Activated T-helper 2 cell treated with anti-CD3 and anti-CD28 coated beads, Interferon-gamma antibody, Interleukin-2, Interleukin-4, amounts not matched to agents 10 μg/mL and 5 μg/mL and 100 μg/mL, durations not matched to agents 14 hours and 24 hours and 36 hours (primary cell): Measurements from ENCODE around the gene CHAC1. TPM values are rescaled to one million over a fixed set of nuclear protein-coding genes. Genes with fewer than 3 reads are reported as not detected.

Experiments
- DNase-seq: peaks from one replicate; pipeline ENCODE4 v3.0.0; 2021; ENCODE audit warnings: low spot score
- H3K27ac Mint-ChIP-seq: one replicate; pipeline ENCODE4 v1.8.0; 2021; ENCODE audit warnings: mixed read lengths
- H3K27me3 Mint-ChIP-seq: one replicate; pipeline ENCODE4 v1.8.0; 2021; ENCODE audit warnings: low read depth, mixed read lengths
- H3K36me3 Mint-ChIP-seq: one replicate; pipeline ENCODE4 v1.8.0; 2021; ENCODE audit warnings: low read depth, mixed read lengths
- H3K4me1 Mint-ChIP-seq: one replicate; pipeline ENCODE4 v1.8.0; 2021; ENCODE audit warnings: low read depth, mixed read lengths
- H3K4me3 Mint-ChIP-seq: one replicate; pipeline ENCODE4 v1.8.0; 2021; ENCODE audit warnings: low read depth, mild to moderate bottlenecking, moderate library complexity, mixed read lengths
- H3K9me3 Mint-ChIP-seq: one replicate; pipeline ENCODE4 v1.8.0; 2021; ENCODE audit warnings: mixed read lengths
- intact Hi-C: fragments of 100-400 bp; cut with micrococcal nuclease; formaldehyde crosslinking; loops from one replicate; pipeline ENCODE4 v1.15.1; 2023
- total RNA-seq: library from RNA; stranded (reverse); gene quantifications from 2 replicates; pipeline ENCODE4 v1.2.3, GENCODE V29; 2022

Gene CHAC1
- total RNA-seq, 1 donor from 2014 or later = 3.6 TPM

DNA sequence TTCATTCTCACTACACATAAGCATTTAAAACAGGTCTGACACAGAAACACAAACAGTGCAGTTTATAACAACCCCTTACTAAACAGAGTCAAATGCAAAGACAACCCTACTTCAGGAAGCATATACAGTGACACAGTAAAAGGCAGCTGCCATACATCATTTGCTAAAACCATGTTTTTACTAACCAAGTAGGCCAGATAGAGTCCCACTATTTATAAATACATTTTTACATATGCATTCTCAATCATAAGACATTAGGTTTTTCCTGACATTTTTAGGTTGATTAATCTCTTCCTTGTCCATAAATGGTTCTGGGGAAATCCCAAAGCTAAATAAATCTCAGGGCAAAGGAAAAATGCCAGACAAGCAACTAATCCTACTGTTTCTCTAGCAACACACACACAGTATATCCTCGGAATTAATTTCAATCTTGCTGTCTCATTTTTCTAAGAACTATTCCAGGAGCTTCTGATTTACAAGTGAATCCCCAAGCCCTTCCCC is 39.0 kb downstream of the CHAC1 start:
- DNase-seq = no peak
- H3K9me3 Mint-ChIP-seq = no peaks in the 10 kb centered on the region
- H3K27ac Mint-ChIP-seq = no peak overlapping the region
- peaks cover 66% of the 10 kb centered on the region for H3K36me3 Mint-ChIP-seq
- intact Hi-C loops = no loop called here
- H3K4me3 Mint-ChIP-seq = no peak overlapping the region
- H3K4me1 Mint-ChIP-seq = peaks cover 26% of the 10 kb centered on the region
- no peaks in the 10 kb centered on the region for H3K27me3 Mint-ChIP-seq

DNA sequence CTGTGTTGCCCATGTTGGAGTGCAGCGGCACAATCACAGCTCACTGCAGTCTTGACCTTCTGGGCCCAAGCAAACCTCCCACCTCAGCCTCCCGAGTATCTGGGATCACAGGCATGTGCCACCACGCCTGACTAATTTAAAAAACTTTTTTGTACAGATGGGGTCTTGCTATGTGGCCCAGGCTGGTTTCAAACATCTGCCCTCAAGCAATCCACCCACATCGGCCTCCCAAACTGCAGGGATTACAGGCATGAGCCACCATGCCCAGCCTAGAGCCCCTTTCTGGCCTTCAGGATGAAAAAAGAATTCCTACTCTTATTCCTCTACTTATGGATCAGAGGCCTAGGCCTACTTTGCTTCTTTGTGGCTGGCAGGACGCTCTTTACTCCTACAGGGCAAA is 39.6 kb downstream of the CHAC1 start:
- Mint-ChIP-seq H3K27ac (no peak overlapping the region), H3K9me3 (no peaks in the 10 kb centered on the region), H3K36me3 (peaks cover 64% of the 10 kb centered on the region), H3K4me1 (peaks cover 26% of the 10 kb centered on the region), H3K27me3 (no peaks in the 10 kb centered on the region), H3K4me3 (no peak overlapping the region)
- no peak for DNase-seq
- intact Hi-C loops = no loop called here

DNA sequence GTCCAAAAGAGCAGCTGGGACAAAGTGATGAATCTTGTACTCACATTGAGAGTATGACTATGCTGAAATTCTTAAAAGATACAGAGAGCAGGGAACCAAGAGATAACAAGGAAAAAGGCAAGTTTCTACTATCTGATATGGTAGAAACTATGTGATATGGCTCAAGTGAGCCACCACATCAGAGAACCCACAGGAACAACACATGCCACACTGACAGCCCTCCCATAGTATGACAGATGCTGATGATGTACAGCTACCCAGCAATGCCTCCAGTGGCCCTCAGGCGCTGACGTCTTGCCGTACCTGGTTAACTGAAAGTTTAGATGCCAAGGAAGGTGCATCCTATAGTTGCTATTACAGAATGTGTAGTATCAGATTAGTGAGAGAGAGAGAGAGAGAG is 42.4 kb downstream of the CHAC1 start:
- Mint-ChIP-seq H3K4me1 (peaks cover 18% of the 10 kb centered on the region), H3K27ac (no peak overlapping the region), H3K4me3 (no peak overlapping the region), H3K36me3 (peaks cover 57% of the 10 kb centered on the region), H3K27me3 (no peaks in the 10 kb centered on the region), H3K9me3 (no peaks in the 10 kb centered on the region)
- no peak for DNase-seq
- intact Hi-C loops = no loop called here

DNA sequence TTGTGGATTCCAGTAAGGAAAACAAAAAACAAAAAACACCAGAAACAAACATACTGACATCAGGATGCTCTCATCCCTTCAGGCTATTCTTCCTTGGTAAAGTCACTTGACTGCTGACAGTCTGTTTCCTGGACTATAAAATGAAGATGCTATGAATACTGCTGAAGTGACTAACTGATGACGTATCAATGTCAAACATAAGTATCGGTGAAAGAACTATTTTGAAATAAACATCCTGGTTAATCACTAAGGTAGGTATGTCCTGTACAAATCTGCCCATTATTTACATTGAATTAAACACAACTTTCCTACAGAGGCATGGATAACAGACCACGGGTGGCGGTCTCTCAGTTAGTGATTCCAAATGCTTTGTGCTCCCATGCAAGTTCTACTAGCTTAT is 45.9 kb downstream of the CHAC1 start:
- no peak overlapping the region for H3K4me3 Mint-ChIP-seq
- H3K27ac Mint-ChIP-seq = no peak overlapping the region
- peaks cover 45% of the 10 kb centered on the region for H3K36me3 Mint-ChIP-seq
- peaks cover 9% of the 10 kb centered on the region for H3K4me1 Mint-ChIP-seq
- H3K9me3 Mint-ChIP-seq = no peaks in the 10 kb centered on the region
- no peaks in the 10 kb centered on the region for H3K27me3 Mint-ChIP-seq
- DNase-seq = no peak
- intact Hi-C loops = no loop called here

DNA sequence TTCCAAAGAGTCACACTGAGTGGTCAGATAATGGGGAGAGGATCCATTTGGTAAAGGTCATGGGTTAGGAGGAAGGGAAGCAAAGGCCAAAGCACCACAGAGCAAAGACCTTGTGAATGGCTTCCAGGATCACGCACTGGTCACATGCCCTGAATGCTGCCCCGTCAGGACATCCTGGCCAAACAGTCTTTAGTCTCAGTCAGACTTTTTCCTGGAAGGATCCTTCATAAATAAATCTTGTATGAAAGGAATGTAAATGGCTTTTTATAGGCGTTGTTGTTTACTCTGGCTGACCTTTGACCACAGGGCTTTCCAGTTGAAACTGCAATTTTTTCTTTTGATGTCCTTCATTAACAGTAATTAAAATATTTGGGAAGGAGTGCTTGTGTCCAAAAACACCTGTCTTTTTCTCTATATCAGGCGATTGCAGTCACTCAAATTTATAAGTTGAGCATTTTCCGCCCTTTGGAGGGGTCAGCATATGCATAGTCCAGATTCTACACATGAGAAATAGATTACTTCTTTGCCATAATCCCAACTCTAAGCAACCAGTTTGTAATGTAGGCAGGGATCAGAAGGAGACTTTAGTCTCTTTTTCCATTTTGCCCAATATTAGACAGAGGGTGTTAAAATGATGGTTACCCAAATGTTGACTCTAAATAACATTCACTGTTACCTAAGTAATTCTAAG is 48.4 kb downstream of the CHAC1 start:
- intact Hi-C loops = no loop called here
- Mint-ChIP-seq H3K4me3 (no peak overlapping the region), H3K36me3 (peaks cover 51% of the 10 kb centered on the region), H3K27ac (no peak overlapping the region), H3K27me3 (no peaks in the 10 kb centered on the region), H3K4me1 (no peaks in the 10 kb centered on the region), H3K9me3 (no peaks in the 10 kb centered on the region)
- DNase-seq = no peak

DNA sequence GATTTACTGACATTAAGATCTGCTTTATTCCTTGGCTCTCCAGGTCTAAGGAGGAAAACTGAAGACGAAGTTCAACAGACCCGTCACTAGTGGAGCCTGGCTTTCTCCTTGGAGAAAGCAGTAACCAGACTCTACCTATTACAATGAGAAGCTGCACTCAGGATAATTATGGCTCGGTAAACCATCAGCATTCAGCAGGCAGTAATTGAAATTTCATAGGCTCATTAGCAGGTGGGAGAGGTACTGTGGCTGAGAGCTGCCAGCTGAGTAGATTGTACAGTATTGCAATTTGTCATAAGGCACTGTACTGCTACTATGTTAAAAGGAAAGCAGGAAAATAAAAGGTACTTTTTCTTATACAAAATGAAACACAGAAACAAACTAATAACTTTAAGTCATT is 51.2 kb downstream of the CHAC1 start:
- Mint-ChIP-seq H3K4me3 (no peak overlapping the region), H3K27ac (no peak overlapping the region), H3K4me1 (no peaks in the 10 kb centered on the region), H3K36me3 (peaks cover 52% of the 10 kb centered on the region), H3K9me3 (no peaks in the 10 kb centered on the region), H3K27me3 (no peaks in the 10 kb centered on the region)
- DNase-seq = no peak
- intact Hi-C loops = no loop called here

Other genes starting within 250 kb of the CHAC1 start
- 28.3 and 30.6 TPM in 2 replicates for gene RMDN3, start 198.2 kb upstream of the CHAC1 start, total RNA-seq
- gene GCHFR, start 189.4 kb upstream of the CHAC1 start, total RNA-seq = 43.7 and 44.7 TPM in 2 replicates
- 0.48 and 0.76 TPM in 2 replicates for gene C15orf62, start 183.5 kb upstream of the CHAC1 start, total RNA-seq
- 37.6 and 39.3 TPM in 2 replicates for gene ZFYVE19, start 146.4 kb upstream of the CHAC1 start, total RNA-seq
- gene DNAJC17, start 146.0 kb upstream of the CHAC1 start, total RNA-seq = 44.4 and 48.0 TPM in 2 replicates
- gene PPP1R14D, start 124.8 kb upstream of the CHAC1 start, total RNA-seq = not detected in 2 replicates
- gene SPINT1, start 109.4 kb upstream of the CHAC1 start, total RNA-seq = 22.5 and 24.5 TPM in 2 replicates
- gene RHOV, start 79.2 kb upstream of the CHAC1 start, total RNA-seq = 0.80 and 0.82 TPM in 2 replicates
- gene VPS18, start 59.0 kb upstream of the CHAC1 start, total RNA-seq = 12.6 and 13.1 TPM in 2 replicates
- gene DLL4, start 24.1 kb upstream of the CHAC1 start, total RNA-seq = 0.14 and 0.37 TPM in 2 replicates
- gene INO80, start 162.8 kb downstream of the CHAC1 start, total RNA-seq = 33.2 and 35.2 TPM in 2 replicates